HepG2 (cell line): ENCODE data around the gene PPHLN1. TPM values are rescaled to one million over a fixed set of nuclear protein-coding genes. Genes with fewer than 3 reads are reported as not detected.

Source experiments
- ATAC-seq: fragments of 200-7000 bp; cut with Tn5 transposase; 3 replicates; pipeline ENCODE4 v1.9.1; 2020; ENCODE audit warnings: mild to moderate bottlenecking, moderate library complexity
- BruUV-seq: library from RNA; stranded (reverse); fragments of 400-500 nt; replicated peaks from 2 replicates; lab custom pipeline; 2021; lab: Mats Ljungman, UMichigan
- CTCF ChIA-PET: fragments of 300-600 bp; formaldehyde crosslinking; extraction: SDS; loops from one replicate; lab custom pipeline; 2021; ENCODE audit warnings: low total read pairs, inconsistent platforms, low intra/inter-chr PET ratio; lab: Yijun Ruan, JAX
- POLR2A ChIA-PET: fragments of 350-600 bp; sonication (Branson Sonifier 250); formaldehyde crosslinking; loops from one replicate; lab custom pipeline; 2020; ENCODE audit warnings: antibody characterized with exemption, inconsistent platforms; lab: Yijun Ruan, JAX
- DNase-seq: peaks from one replicate; pipeline ENCODE4 v3.0.0-alpha.2; 2015; ENCODE audit warnings: low spot score
- FAIRE-seq: peaks from 3 replicates; lab custom pipeline; 2011; peaks lifted over from hg19 to GRCh38; lab: Jason Lieb, UNC
- H2AFZ ChIP-seq: one replicate; pipeline ENCODE4 v1.6.1; 2011; ENCODE audit warnings: low read length, inconsistent platforms
- H3K27ac ChIP-seq: fragments of 300-600 bp; 3 replicates; pipeline ENCODE4 v1.8.0; 2011; ENCODE audit warnings: mixed run types, mild to moderate bottlenecking, mixed read lengths, low read length, inconsistent platforms; ENCODE audit not compliant: insufficient read depth; ENCODE audit errors: extremely low read length
- H3K27me3 ChIP-seq, 2 experiments: fragments of 200-600 bp in 1 of 2; 2 replicates in 1 of 2; 3 replicates in 1 of 2; pipeline versions ENCODE4 v1.6.0 to v1.8.0; 2011; ENCODE audit warnings: low read length in 2 of 2, mild to moderate bottlenecking in 2 of 2, moderate library complexity in 2 of 2, inconsistent platforms in 1 of 2; ENCODE audit not compliant: insufficient read depth in 2 of 2, control insufficient read depth in 1 of 2
- H3K36me3 ChIP-seq, 2 experiments: fragments of 200-600 bp in 1 of 2; replicated peaks in 1 of 2; 2 replicates in 1 of 2; 3 replicates in 1 of 2; pipeline versions ENCODE4 v1.5.1 to v1.8.0; 2011; ENCODE audit warnings: low read length in 2 of 2, inconsistent platforms in 1 of 2; ENCODE audit not compliant: insufficient read depth in 2 of 2, control insufficient read depth in 1 of 2
- H3K4me1 ChIP-seq: 2 replicates; pipeline ENCODE4 v1.5.1; 2012; ENCODE audit warnings: low read length, inconsistent platforms; ENCODE audit not compliant: insufficient read depth
- H3K4me2 ChIP-seq: 2 replicates; pipeline ENCODE4 v1.6.0; 2011; ENCODE audit warnings: low read depth, low read length, inconsistent platforms
- H3K4me3 ChIP-seq, 3 experiments: fragments of 200-600 bp in 1 of 3; sonication (generic), shearing (Covaris generic) in 1 of 3; replicated peaks in 1 of 3; 2 replicates each; pipeline ENCODE4 v1.5.1; 2011 to 2016; ENCODE audit warnings: low read length in 3 of 3, inconsistent platforms in 2 of 3, low read depth in 2 of 3, mild to moderate bottlenecking in 2 of 3, control low read depth in 1 of 3, mixed read lengths in 1 of 3; ENCODE audit not compliant: insufficient read depth in 1 of 3
- H3K79me2 ChIP-seq: one replicate; pipeline ENCODE4 v1.6.1; 2011; ENCODE audit warnings: low read length, inconsistent platforms; ENCODE audit not compliant: insufficient read depth
- H3K9ac ChIP-seq: 2 replicates; pipeline ENCODE4 v1.6.0; 2011; ENCODE audit warnings: mild to moderate bottlenecking, low read depth, low read length, inconsistent platforms; ENCODE audit not compliant: insufficient read depth
- H3K9me3 ChIP-seq: 2 replicates; pipeline ENCODE4 v1.5.1; 2012; ENCODE audit warnings: mild to moderate bottlenecking, low read length
- H4K20me1 ChIP-seq: 2 replicates; pipeline ENCODE4 v1.6.0; 2011; ENCODE audit warnings: inconsistent platforms, mild to moderate bottlenecking, low read length, moderate library complexity; ENCODE audit not compliant: insufficient read depth
- FIP1L1 ChIP-seq: fragments of 200-400 bp; formaldehyde crosslinking; IDR thresholded peaks from 2 replicates; pipeline ENCODE4 v1.6.1; 2018; ENCODE audit warnings: low read depth, mild to moderate bottlenecking, low read length, moderate library complexity, borderline replicate concordance; ENCODE audit not compliant: insufficient read depth
- HCFC1 ChIP-seq: fragments of 150-350 bp; IDR thresholded peaks from 2 replicates; pipeline ENCODE4 v1.6.1; 2014; ENCODE audit warnings: low read depth, low read length
- IRF2 ChIP-seq: IDR thresholded peaks from 2 replicates; pipeline ENCODE4 v1.6.1; 2018; ENCODE audit warnings: missing genetic modification reagents, missing compliant biosample characterization
- NBN ChIP-seq: fragments of 450-650 bp; conservative IDR thresholded peaks from 2 replicates; pipeline ENCODE4 v1.6.1; 2017
- ZNF234 ChIP-seq: sonication (generic); formaldehyde crosslinking; conservative IDR thresholded peaks from 2 replicates; pipeline ENCODE4 v1.5.1; 2020; ENCODE audit warnings: mild to moderate bottlenecking, missing genetic modification reagents
- ZNF552 ChIP-seq: sonication (generic); formaldehyde crosslinking; IDR thresholded peaks from 2 replicates; pipeline ENCODE4 v1.9.0; 2022; ENCODE audit warnings: missing genetic modification reagents, mild to moderate bottlenecking, borderline replicate concordance
- ZNF567 ChIP-seq: sonication (generic); formaldehyde crosslinking; IDR thresholded peaks from 2 replicates; pipeline ENCODE4 v1.8.1; 2023; ENCODE audit warnings: mild to moderate bottlenecking, missing genetic modification reagents, borderline replicate concordance
- WGBS: methylation state at CpG from one replicate; pipeline ENCODE4 v1.1.6; 2017; ENCODE audit warnings: low lambda C conversion rate; 5-methylcytosine and 5-hydroxymethylcytosine counted together
- in situ Hi-C: cut with HindIII; loops from 2 replicates; pipeline ENCODE4 v1.10.0; 2017; ENCODE audit warnings: low pct_unique_long_range_greater_than_20kb; ENCODE audit not compliant: extremely low pct_ligation_motif_present
- intact Hi-C: fragments of 100-400 bp; cut with micrococcal nuclease; formaldehyde crosslinking; loops from one replicate; pipeline ENCODE4 v1.10.0; 2022; ENCODE audit not compliant: unreplicated experiment
- polyA plus RNA-seq, 8 experiments: library from polyadenylated mRNA; depleted of rRNA in 3 of 8; stranded (reverse) in 7 of 8; unstranded in 1 of 8; fragments of >200 nt; fragmentation: Illumina TruSeq in 4 of 8; extraction: Trizol in 4 of 8; gene quantifications; 2 replicates each; pipeline versions ENCODE4 v1.2.1 to v1.2.3, GENCODE V29; 2011 to 2016; ENCODE audit warnings: low read depth in 4 of 8, missing spikeins in 1 of 8, mixed read lengths in 1 of 8; ENCODE audit not compliant: insufficient read depth in 1 of 8
- total RNA-seq, 5 experiments: library from RNA; depleted of rRNA; stranded (reverse); fragments of >200 nt; fragmentation: Illumina TruSeq; extraction: Trizol; gene quantifications; 2 replicates each; pipeline ENCODE4 v1.2.3, GENCODE V29; 2016; ENCODE audit warnings: low read depth in 1 of 5
- TF ChIP-seq, protein P1 (sequence below): sonication (generic); formaldehyde crosslinking; IDR thresholded peaks from 2 replicates; pipeline ENCODE4 v1.5.0; 2020; ENCODE audit warnings: missing genetic modification reagents
- TF ChIP-seq, protein P2 (sequence below): sonication (generic); formaldehyde crosslinking; IDR thresholded peaks from 2 replicates; pipeline ENCODE4 v1.4.0; 2020; ENCODE audit warnings: missing genetic modification reagents, mild to moderate bottlenecking, borderline replicate concordance
- TF ChIP-seq, protein P3 (sequence below): sonication (generic); formaldehyde crosslinking; IDR thresholded peaks from 2 replicates; pipeline ENCODE4 v1.8.1; 2023; ENCODE audit warnings: missing genetic modification reagents, inconsistent platforms, borderline replicate concordance

PPHLN1 gene
- total and polyA plus RNA-seq, 2 of the 13 experiments (the other 11 are each of a cell fraction or from before 2014, with no cell fraction given): 43.4 to 66.0 TPM

DNA sequence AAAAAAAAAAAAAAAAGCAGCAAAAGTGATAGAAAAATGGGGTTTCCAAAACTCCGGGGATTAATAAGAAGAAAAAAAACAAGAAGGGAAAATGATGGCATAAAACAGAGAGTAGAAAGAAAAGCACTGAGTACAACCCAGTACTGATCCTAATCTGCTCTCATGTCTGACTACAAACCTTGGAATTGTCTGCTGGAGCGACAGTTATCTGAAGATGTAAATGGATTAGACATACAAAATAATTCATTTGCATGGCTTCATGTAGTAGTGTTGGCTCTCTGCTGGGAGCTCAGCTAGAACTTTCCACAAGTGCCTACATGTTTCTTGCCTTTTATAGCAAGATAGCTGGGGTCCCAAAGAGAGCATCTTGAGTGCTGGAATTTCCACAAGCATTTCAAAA lies 34.3 kb upstream of the PPHLN1 start:
- ChIA-PET CTCF (no interaction called here), POLR2A (no interaction called here)
- FAIRE-seq: no peak
- DNase-seq: no peak
- Histone ChIP-seq H2AFZ (no peak overlapping the region), H3K79me2 (no peaks in the 10 kb centered on the region), H3K4me2 (no peak overlapping the region), H3K4me3 (no peak overlapping the region), H3K27ac (no peak overlapping the region), H3K9me3 (no peaks in the 10 kb centered on the region), H3K27me3 (peaks cover 0 to 3% of the 10 kb centered on the region in 2 experiments; a peak in 1 of 5 replicates), H4K20me1 (no peaks in the 10 kb centered on the region), H3K4me1 (no peaks in the 10 kb centered on the region), H3K36me3 (no peaks in the 10 kb centered on the region), H3K9ac (no peak overlapping the region)
- WGBS: 25% methylated on average over 2 of the region's 2 CpGs
- intact Hi-C loops (no loop called here), in situ Hi-C loops (no loop called here)
- TF ChIP-seq ZNF234 (CRISPR knock-in tag) (no peak), FIP1L1 (no peak), ZNF552 (CRISPR knock-in tag) (no peak), NBN (no peak), HCFC1 (no peak), IRF2 (no peak), ZNF567 (no peak)
- TF ChIP-seq, protein P1, sequence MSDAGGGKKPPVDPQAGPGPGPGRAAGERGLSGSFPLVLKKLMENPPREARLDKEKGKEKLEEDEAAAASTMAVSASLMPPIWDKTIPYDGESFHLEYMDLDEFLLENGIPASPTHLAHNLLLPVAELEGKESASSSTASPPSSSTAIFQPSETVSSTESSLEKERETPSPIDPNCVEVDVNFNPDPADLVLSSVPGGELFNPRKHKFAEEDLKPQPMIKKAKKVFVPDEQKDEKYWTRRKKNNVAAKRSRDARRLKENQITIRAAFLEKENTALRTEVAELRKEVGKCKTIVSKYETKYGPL: no peak
- TF ChIP-seq, protein P2, sequence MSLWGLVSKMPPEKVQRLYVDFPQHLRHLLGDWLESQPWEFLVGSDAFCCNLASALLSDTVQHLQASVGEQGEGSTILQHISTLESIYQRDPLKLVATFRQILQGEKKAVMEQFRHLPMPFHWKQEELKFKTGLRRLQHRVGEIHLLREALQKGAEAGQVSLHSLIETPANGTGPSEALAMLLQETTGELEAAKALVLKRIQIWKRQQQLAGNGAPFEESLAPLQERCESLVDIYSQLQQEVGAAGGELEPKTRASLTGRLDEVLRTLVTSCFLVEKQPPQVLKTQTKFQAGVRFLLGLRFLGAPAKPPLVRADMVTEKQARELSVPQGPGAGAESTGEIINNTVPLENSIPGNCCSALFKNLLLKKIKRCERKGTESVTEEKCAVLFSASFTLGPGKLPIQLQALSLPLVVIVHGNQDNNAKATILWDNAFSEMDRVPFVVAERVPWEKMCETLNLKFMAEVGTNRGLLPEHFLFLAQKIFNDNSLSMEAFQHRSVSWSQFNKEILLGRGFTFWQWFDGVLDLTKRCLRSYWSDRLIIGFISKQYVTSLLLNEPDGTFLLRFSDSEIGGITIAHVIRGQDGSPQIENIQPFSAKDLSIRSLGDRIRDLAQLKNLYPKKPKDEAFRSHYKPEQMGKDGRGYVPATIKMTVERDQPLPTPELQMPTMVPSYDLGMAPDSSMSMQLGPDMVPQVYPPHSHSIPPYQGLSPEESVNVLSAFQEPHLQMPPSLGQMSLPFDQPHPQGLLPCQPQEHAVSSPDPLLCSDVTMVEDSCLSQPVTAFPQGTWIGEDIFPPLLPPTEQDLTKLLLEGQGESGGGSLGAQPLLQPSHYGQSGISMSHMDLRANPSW: no peak
- TF ChIP-seq, protein P3, sequence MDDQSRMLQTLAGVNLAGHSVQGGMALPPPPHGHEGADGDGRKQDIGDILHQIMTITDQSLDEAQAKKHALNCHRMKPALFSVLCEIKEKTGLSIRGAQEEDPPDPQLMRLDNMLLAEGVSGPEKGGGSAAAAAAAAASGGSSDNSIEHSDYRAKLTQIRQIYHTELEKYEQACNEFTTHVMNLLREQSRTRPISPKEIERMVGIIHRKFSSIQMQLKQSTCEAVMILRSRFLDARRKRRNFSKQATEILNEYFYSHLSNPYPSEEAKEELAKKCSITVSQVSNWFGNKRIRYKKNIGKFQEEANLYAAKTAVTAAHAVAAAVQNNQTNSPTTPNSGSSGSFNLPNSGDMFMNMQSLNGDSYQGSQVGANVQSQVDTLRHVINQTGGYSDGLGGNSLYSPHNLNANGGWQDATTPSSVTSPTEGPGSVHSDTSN (CRISPR knock-in tag): no peak
- BruUV-seq: no TSS peak
- ATAC-seq: no peak
